ENCODE measurements around the gene RTN4RL2.

DNA sequence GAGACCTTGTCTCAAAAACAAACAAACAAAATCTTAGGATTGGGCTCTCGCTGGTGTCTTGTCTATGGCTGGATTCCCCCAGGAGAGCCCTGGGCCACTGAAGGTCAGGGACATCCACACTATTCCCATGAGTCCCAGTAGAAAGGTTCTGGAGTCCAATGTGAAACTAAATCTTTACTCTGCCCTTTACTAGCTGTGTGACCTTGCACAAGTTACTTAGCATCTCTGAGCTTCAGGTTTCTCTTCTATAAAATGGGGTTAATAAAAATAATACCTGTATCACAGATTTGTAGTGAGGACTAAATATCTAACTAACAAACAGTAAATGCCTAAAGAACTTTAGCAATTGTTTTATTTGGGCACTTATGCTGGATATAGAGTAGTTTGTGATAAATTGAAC is 46.2 kb downstream of the RTN4RL2 start:
- TF ChIP-seq, protein P1, sequence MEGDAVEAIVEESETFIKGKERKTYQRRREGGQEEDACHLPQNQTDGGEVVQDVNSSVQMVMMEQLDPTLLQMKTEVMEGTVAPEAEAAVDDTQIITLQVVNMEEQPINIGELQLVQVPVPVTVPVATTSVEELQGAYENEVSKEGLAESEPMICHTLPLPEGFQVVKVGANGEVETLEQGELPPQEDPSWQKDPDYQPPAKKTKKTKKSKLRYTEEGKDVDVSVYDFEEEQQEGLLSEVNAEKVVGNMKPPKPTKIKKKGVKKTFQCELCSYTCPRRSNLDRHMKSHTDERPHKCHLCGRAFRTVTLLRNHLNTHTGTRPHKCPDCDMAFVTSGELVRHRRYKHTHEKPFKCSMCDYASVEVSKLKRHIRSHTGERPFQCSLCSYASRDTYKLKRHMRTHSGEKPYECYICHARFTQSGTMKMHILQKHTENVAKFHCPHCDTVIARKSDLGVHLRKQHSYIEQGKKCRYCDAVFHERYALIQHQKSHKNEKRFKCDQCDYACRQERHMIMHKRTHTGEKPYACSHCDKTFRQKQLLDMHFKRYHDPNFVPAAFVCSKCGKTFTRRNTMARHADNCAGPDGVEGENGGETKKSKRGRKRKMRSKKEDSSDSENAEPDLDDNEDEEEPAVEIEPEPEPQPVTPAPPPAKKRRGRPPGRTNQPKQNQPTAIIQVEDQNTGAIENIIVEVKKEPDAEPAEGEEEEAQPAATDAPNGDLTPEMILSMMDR (IDR thresholded peaks at IDR 0.05; ENCODE audit: low read depth, low read length, poor library complexity, severe bottlenecking) = no peak
- no peak for TF ChIP-seq EZH2phosphoT487 (IDR thresholded peaks at IDR 0.05; ENCODE audit: borderline replicate concordance, low read length)

All from DOHH2 (cell line).